ENCODE measurements around the gene PLPP1.

DNA sequence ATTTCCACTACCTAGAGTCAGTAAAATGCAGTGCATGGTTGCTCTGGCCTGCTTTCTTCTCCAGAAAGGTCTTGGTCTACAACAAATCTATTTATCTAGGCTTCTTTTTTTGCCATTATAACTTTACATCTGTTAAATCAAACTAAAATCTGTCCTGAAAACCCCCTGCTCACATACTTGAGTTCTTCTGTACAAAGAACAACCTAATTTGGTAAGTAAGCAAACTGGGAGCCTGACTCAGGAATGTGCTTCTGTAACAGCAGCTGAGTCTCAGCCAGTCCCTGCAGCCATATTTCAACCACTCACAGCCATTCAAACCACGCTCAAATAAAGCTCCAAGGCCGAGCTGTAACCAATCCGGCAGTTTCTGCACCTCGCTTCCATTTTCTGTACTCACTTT is 95.8 kb downstream of the PLPP1 start:
- TF ChIP-seq, protein P1, sequence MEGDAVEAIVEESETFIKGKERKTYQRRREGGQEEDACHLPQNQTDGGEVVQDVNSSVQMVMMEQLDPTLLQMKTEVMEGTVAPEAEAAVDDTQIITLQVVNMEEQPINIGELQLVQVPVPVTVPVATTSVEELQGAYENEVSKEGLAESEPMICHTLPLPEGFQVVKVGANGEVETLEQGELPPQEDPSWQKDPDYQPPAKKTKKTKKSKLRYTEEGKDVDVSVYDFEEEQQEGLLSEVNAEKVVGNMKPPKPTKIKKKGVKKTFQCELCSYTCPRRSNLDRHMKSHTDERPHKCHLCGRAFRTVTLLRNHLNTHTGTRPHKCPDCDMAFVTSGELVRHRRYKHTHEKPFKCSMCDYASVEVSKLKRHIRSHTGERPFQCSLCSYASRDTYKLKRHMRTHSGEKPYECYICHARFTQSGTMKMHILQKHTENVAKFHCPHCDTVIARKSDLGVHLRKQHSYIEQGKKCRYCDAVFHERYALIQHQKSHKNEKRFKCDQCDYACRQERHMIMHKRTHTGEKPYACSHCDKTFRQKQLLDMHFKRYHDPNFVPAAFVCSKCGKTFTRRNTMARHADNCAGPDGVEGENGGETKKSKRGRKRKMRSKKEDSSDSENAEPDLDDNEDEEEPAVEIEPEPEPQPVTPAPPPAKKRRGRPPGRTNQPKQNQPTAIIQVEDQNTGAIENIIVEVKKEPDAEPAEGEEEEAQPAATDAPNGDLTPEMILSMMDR (IDR thresholded peaks at IDR 0.05; ENCODE audit: low read depth, low read length) = no peak
- no peak for TF ChIP-seq POLR2A (IDR thresholded peaks at IDR 0.05; ENCODE audit: extremely low read depth, insufficient read length)
- TF ChIP-seq, protein P2, sequence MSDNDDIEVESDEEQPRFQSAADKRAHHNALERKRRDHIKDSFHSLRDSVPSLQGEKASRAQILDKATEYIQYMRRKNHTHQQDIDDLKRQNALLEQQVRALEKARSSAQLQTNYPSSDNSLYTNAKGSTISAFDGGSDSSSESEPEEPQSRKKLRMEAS (IDR thresholded peaks at IDR 0.05; ENCODE audit: low read depth, low read length) = no peak
- TF ChIP-seq MYC (IDR thresholded peaks at IDR 0.05; ENCODE audit: low read depth, low read length) = no peak

Measured in NB4 (cell line).